Measurements from ENCODE around the gene CRIM1. TPM values are rescaled to one million over a fixed set of nuclear protein-coding genes. Genes with fewer than 3 reads are reported as not detected.

The CRIM1 gene
- total and polyA plus RNA-seq, 12 donors: 14.1 to 83.6 (median 54.8) TPM

DNA sequence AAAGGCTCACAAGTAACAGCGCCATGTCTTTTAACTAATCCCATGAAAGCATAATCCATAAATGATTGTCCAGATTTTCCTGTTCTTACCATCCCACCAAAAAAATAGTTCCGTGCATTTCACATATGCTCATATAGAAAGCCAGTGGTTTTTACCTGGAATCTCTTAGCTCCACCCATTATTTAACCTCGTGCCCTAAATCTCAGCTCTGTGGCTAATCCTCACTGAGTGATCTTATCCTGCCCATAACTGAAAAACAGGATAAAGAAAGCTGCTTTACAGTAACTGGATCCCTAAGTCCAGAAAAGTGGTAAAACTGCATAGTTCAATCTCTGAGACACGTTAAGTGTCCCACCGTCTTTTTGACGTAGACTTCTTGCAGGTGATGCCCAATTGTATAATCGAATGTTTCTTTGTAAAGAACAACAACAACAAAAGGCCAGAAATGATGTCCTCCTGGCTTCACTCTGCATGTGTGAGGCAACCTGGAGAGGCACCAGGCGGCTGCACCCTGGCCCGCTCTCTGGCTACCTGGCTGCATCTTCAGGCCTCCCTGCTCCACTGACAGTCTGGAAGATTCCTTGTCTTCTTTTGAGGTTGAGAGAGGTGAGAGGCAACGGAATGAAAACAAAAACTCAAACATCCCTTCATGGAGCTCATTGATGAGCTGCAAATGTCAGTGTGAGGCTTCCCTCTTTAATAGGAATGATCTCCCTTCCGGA lies 203.8 kb downstream of the CRIM1 start:
- Histone ChIP-seq H3K27me3 (no peaks in the 10 kb centered on the region), H3K36me3 (peaks cover 0 to 66% (median 9%) of the 10 kb centered on the region in 9 donors), H3K4me1 (peaks cover 0 to 38% (median 20%) of the 10 kb centered on the region in 9 donors), H3K4me3 (no peak overlapping the region), H3K27ac (no peak overlapping the region), H3K9me3 (no peaks in the 10 kb centered on the region)
- TF ChIP-seq, protein P1, sequence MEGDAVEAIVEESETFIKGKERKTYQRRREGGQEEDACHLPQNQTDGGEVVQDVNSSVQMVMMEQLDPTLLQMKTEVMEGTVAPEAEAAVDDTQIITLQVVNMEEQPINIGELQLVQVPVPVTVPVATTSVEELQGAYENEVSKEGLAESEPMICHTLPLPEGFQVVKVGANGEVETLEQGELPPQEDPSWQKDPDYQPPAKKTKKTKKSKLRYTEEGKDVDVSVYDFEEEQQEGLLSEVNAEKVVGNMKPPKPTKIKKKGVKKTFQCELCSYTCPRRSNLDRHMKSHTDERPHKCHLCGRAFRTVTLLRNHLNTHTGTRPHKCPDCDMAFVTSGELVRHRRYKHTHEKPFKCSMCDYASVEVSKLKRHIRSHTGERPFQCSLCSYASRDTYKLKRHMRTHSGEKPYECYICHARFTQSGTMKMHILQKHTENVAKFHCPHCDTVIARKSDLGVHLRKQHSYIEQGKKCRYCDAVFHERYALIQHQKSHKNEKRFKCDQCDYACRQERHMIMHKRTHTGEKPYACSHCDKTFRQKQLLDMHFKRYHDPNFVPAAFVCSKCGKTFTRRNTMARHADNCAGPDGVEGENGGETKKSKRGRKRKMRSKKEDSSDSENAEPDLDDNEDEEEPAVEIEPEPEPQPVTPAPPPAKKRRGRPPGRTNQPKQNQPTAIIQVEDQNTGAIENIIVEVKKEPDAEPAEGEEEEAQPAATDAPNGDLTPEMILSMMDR (IDR thresholded peaks at IDR 0.05): no peak
- intact Hi-C loops (cut with DNase I): no loop called here
- WGBS, 2 donors: 93 to 94% methylated on average over 11 of the region's 11 CpGs
- DNase-seq (no peak), ATAC-seq (no peak)

DNA sequence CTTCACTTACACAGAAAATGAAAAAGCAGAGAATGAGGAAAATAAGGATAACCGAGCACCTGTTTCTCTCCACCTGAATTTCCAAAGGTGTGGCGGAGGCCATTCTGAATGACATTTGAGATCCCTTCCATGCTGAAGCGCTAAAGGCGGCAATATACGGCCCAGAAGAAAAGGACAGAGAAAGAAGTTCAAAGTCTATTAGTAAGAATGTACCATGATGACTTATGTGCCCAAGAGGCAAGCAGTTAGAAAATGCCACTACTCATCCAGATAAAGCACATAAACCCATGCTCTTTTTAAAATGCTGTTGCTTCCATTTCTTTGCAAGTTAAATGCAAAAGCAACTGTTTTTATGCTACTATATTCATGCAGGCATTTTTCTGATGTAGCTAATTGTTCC lies 205.1 kb downstream of the CRIM1 start:
- no peak for DNase-seq
- 97 to 98% methylated on average over 5 of the region's 5 CpGs for WGBS, 2 donors
- intact Hi-C loops (cut with DNase I): no loop called here
- Histone ChIP-seq H3K36me3 (peaks cover 0 to 63% (median 0%) of the 10 kb centered on the region in 9 donors), H3K4me1 (peaks cover 0 to 44% (median 20%) of the 10 kb centered on the region in 9 donors), H3K27ac (peak overlapping the region in 8 of 10 donors; percentile 13 to 85 (median 65)), H3K4me3 (no peak overlapping the region), H3K27me3 (no peaks in the 10 kb centered on the region), H3K9me3 (no peaks in the 10 kb centered on the region)
- TF ChIP-seq, protein P1 (IDR thresholded peaks at IDR 0.05): no peak
- ATAC-seq: no peak

DNA sequence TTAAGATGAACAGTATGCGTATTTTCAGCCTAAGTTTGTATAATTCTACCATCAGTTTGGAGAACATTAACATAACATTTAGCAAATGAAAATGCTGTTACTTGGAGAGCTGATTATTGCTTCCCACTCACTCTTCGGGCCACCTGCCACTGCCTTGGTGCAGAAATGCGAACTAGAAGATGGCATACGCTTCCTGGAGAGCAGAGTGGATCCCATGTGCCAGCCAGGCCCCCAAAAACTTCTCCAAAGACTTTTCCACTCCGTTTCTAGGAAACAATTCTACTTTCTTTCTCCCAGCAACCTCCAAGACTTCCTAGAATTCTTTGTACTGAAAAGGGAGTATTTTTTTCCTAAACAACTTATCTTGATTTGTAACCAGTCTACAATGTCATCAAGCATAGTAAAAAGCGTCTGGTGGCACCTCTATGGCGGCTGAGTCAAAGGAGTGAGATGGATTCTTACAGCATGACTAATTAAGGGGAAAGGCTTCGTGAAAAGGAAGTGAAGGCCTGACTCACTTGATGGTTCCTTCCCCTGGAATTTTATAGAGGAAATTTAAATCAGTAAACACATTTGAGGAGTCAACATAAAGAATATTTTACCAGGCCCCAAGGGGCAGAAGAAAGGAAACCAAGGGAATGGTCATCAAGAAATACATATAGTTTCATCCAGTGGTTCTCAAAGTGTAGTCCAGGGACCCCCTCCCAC lies 205.8 kb downstream of the CRIM1 start:
- peaks cover 0 to 63% (median 0%) of the 10 kb centered on the region in 9 donors for H3K36me3 ChIP-seq
- no peaks in the 10 kb centered on the region for H3K27me3 ChIP-seq
- H3K4me3 ChIP-seq: no peak overlapping the region
- ATAC-seq (peak in 7 of 8 donors; percentile 17 to 92 (median 91)), DNase-seq (peak in 1 of 2 donors; percentile 32)
- TF ChIP-seq, protein P1 (IDR thresholded peaks at IDR 0.05): no peak
- intact Hi-C loops (cut with DNase I): no loop called here
- WGBS, 2 donors: 69 to 70% methylated on average over 8 of the region's 8 CpGs
- peaks cover 0 to 44% (median 20%) of the 10 kb centered on the region in 9 donors for H3K4me1 ChIP-seq
- peak overlapping the region in 9 of 10 donors; percentile 46 to 85 (median 69) for H3K27ac ChIP-seq
- H3K9me3 ChIP-seq: no peaks in the 10 kb centered on the region

DNA sequence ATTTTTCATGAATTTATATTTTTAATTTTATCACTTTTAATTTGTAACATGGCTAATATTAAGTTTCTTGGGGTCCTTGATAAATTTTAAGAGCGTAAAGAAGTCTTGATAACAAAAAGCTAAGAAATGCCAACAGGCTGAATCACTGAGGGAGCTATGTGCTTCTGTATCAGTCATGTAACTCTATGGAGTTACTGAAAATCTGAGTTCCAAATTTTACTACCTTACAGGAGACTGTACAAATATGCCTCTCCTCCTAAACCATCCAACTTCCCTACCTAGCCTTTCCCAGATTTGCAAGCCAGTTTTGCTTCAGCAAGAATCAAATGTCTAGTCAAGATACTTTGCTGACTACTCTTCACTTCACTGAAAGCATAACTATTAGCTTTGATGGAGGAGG lies 206.7 kb downstream of the CRIM1 start:
- ATAC-seq: no peak
- H3K27ac ChIP-seq: peak overlapping the region in 9 of 10 donors; percentile 46 to 85 (median 69)
- no peak overlapping the region for H3K4me3 ChIP-seq
- 89 to 91% methylated on average over 1 of the region's 1 CpG for WGBS, 2 donors
- H3K9me3 ChIP-seq: no peaks in the 10 kb centered on the region
- H3K4me1 ChIP-seq: peaks cover 0 to 44% (median 20%) of the 10 kb centered on the region in 9 donors
- DNase-seq: no peak
- TF ChIP-seq, protein P1 (IDR thresholded peaks at IDR 0.05): no peak
- intact Hi-C loops (cut with DNase I): no loop called here
- H3K36me3 ChIP-seq: peaks cover 0 to 59% (median 0%) of the 10 kb centered on the region in 9 donors
- no peaks in the 10 kb centered on the region for H3K27me3 ChIP-seq
